Measurements from ENCODE around the gene CACNA2D4.

CACNA2D4 gene

DNA sequence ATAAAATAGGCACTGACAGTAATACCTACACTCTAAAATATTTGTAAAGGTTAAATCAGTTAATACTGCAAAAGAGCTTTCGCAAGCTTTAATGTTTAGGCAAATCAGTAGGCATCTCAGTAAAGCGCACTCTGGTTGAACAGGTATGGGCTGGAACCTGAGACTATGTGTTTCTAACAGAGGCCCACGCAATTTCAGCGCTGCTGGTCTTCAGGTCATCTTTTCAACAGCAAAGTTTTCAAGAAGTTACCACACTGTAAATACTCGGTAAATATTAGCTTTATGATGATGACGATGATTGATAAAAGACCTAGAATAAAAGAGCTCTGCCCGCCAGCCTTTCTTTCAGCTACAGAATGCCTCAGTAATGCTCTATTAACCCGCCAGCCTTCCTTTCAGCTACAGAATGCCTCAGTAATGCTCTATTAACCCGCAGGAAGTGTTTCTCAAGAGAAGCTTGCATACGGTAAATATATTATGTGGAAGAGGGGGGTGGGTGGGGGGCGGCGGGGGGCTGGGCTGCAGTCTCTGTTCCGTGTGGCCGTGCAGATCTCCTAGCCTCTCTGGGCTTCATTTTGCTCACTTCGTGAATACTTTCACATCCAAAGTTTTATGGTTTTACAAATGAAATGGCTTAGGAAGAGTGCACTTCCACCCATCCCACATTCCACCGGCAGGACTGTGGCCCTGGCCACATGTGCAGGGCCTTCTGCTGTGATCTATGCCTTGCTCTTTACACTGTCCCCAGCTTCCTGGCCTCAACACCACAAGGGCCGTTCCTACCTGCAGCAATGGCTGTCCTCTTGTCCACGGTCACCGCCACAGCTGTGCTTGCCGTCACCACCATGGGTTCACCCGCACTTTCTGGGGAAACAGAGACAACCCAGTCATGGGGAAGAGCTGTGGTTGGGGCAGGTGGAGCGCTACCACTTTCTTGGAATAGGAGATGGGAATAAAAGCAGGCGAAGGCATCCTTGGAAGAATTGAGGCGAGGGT lies 78.2 kb downstream of the CACNA2D4 start:
- WGBS = 87% methylated on average over 17 of the region's 24 CpGs
- H3K4me3 ChIP-seq (ENCODE audit: low read length) = no peak overlapping the region
- no peaks in the 10 kb centered on the region for H3K27me3 ChIP-seq (ENCODE audit: insufficient read depth, low read length)
- no peak overlapping the region for H3K27ac ChIP-seq (ENCODE audit: low read depth, low read length)
- no peaks in the 10 kb centered on the region for H3K36me3 ChIP-seq (ENCODE audit: insufficient read depth, low read length)
- no peaks in the 10 kb centered on the region for H3K9me3 ChIP-seq (ENCODE audit: insufficient read depth, low read depth, low read length)
- no peak overlapping the region for H3K9ac ChIP-seq (ENCODE audit: low read depth, low read length)
- peaks cover 17% of the 10 kb centered on the region for H3K4me1 ChIP-seq (ENCODE audit: insufficient read depth, low read length)

DNA sequence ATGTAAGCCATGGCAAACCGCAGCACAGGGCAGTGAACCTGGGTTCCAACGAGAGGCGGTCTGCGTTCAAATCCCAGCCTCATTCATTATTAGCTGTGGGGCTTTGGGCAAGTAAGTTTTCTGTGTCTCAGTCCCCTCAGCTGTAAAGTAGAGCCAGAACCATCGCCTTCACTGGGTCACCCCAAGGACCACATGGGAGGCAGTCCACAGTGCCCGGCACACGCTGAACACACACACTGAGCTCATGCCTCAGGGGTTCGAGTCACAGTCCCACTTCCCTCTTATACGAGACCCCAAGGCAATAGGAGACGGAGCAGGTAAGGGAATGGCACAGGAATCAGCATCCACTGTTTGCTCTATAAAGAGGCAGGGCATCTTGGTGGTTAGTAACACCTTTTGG lies 79.0 kb downstream of the CACNA2D4 start:
- 93% methylated on average over 10 of the region's 10 CpGs for whole genome bisulfite sequencing
- Histone ChIP-seq H3K27ac (ENCODE audit: low read depth, low read length) (no peak overlapping the region), H3K4me1 (ENCODE audit: insufficient read depth, low read length) (peaks cover 10% of the 10 kb centered on the region; the same call in 1 of the 2 replicates), H3K36me3 (ENCODE audit: insufficient read depth, low read length) (no peaks in the 10 kb centered on the region), H3K27me3 (ENCODE audit: insufficient read depth, low read length) (no peaks in the 10 kb centered on the region), H3K9me3 (ENCODE audit: insufficient read depth, low read depth, low read length) (no peaks in the 10 kb centered on the region), H3K4me3 (ENCODE audit: low read length) (no peak overlapping the region), H3K9ac (ENCODE audit: low read depth, low read length) (no peak overlapping the region)

DNA sequence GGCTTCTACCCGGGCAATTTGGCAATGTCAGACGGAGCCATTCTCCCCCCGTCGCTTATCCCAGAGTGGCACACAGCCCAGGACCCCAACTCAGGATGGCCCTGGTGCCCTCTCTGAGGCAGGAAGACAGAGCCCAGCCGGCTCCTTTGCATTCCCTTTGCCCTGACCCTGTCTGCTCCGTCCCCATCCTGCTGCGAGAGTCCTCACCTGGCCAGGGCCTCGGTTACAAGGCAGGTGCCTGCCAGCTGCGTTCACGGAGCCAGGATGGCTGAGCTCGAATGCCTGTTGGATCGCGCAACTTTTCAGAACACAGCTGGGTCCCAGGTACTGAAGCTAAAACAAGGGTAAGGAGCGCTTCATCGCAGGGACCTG lies 79.5 kb downstream of the CACNA2D4 start:
- no peak overlapping the region for H3K27ac ChIP-seq (ENCODE audit: low read depth, low read length)
- no peak overlapping the region for H3K4me3 ChIP-seq (ENCODE audit: low read length)
- no peaks in the 10 kb centered on the region for H3K36me3 ChIP-seq (ENCODE audit: insufficient read depth, low read length)
- peaks cover 6% of the 10 kb centered on the region; the same call in 1 of the 2 replicates for H3K4me1 ChIP-seq (ENCODE audit: insufficient read depth, low read length)
- 93% methylated on average over 15 of the region's 15 CpGs for WGBS
- H3K9me3 ChIP-seq (ENCODE audit: insufficient read depth, low read depth, low read length) = no peaks in the 10 kb centered on the region
- H3K27me3 ChIP-seq (ENCODE audit: insufficient read depth, low read length) = no peaks in the 10 kb centered on the region
- no peak overlapping the region for H3K9ac ChIP-seq (ENCODE audit: low read depth, low read length)

- no peak overlapping the region for H3K9ac ChIP-seq (ENCODE audit: low read depth, low read length)
- H3K27ac ChIP-seq (ENCODE audit: low read depth, low read length) = no peak overlapping the region
- H3K4me1 ChIP-seq (ENCODE audit: insufficient read depth, low read length) = peaks cover 2% of the 10 kb centered on the region; the same call in 1 of the 2 replicates
- H3K4me3 ChIP-seq (ENCODE audit: low read length) = no peak overlapping the region
- no peaks in the 10 kb centered on the region for H3K27me3 ChIP-seq (ENCODE audit: insufficient read depth, low read length)
- 92% methylated on average over 26 of the region's 26 CpGs for WGBS
- no peaks in the 10 kb centered on the region for H3K36me3 ChIP-seq (ENCODE audit: insufficient read depth, low read length)
- no peaks in the 10 kb centered on the region for H3K9me3 ChIP-seq (ENCODE audit: insufficient read depth, low read depth, low read length)
These were observed 80.1 kb downstream of the CACNA2D4 start for GRCh38 chr12:1838205-1838993.

DNA sequence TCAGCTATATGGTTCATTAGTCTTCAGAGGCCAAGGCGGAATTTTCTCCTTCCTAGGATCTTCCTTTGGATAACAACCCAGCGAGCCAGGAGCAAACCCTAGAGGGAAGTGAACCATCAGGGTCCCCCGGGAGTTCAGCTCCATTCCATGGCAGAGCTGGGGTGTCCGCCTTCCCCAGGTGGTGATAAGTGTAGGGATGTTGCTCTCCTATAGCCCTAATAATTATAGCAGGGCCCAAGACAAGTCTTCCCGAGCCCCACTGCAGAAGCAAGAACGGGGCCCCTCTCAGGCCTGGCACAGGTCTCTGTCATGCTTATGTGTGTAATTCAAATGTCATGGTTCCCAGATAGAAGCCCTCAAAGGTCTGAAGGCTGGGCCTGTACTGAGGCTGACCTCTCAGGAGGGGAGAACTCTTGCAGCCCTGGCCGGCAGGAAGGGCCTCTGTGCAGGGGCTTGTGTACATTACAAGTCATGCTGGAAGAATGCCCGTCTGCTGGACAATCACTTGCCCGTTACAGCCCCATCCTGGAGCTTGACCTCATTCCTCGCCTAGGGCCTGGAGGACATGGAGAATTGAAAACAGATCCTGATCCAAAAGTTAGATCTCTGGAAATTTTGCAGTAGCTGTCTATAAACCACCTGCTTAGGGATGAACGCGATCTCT lies 80.8 kb downstream of the CACNA2D4 start:
- H3K9ac ChIP-seq (ENCODE audit: low read depth, low read length) = no peak overlapping the region
- no peak overlapping the region for H3K4me3 ChIP-seq (ENCODE audit: low read length)
- 88% methylated on average over 11 of the region's 12 CpGs for WGBS
- H3K36me3 ChIP-seq (ENCODE audit: insufficient read depth, low read length) = no peaks in the 10 kb centered on the region
- no peaks in the 10 kb centered on the region for H3K27me3 ChIP-seq (ENCODE audit: insufficient read depth, low read length)
- H3K4me1 ChIP-seq (ENCODE audit: insufficient read depth, low read length) = peaks cover 2% of the 10 kb centered on the region; the same call in 1 of the 2 replicates
- no peak overlapping the region for H3K27ac ChIP-seq (ENCODE audit: low read depth, low read length)
- H3K9me3 ChIP-seq (ENCODE audit: insufficient read depth, low read depth, low read length) = no peaks in the 10 kb centered on the region

- 76% methylated on average over 22 of the region's 22 CpGs for WGBS
- H3K36me3 ChIP-seq (ENCODE audit: insufficient read depth, low read length) = no peaks in the 10 kb centered on the region
- H3K27ac ChIP-seq (ENCODE audit: low read depth, low read length) = no peak overlapping the region
- H3K9me3 ChIP-seq (ENCODE audit: insufficient read depth, low read depth, low read length) = no peaks in the 10 kb centered on the region
- peaks cover 2% of the 10 kb centered on the region; the same call in 1 of the 2 replicates for H3K4me1 ChIP-seq (ENCODE audit: insufficient read depth, low read length)
- H3K9ac ChIP-seq (ENCODE audit: low read depth, low read length) = no peak overlapping the region
- peaks cover 6% of the 10 kb centered on the region; the same call in 1 of the 2 replicates for H3K27me3 ChIP-seq (ENCODE audit: insufficient read depth, low read length)
- no peak overlapping the region for H3K4me3 ChIP-seq (ENCODE audit: low read length)
These were observed 81.5 kb downstream of the CACNA2D4 start for GRCh38 chr12:1836854-1837421.

- H3K4me1 ChIP-seq (ENCODE audit: insufficient read depth, low read length) = peaks cover 2% of the 10 kb centered on the region; the same call in 1 of the 2 replicates
- H3K27me3 ChIP-seq (ENCODE audit: insufficient read depth, low read length) = peaks cover 9% of the 10 kb centered on the region; the same call in 1 of the 2 replicates
- H3K9ac ChIP-seq (ENCODE audit: low read depth, low read length) = no peak overlapping the region
- H3K27ac ChIP-seq (ENCODE audit: low read depth, low read length) = no peak overlapping the region
- H3K36me3 ChIP-seq (ENCODE audit: insufficient read depth, low read length) = no peaks in the 10 kb centered on the region
- H3K4me3 ChIP-seq (ENCODE audit: low read length) = no peak overlapping the region
- H3K9me3 ChIP-seq (ENCODE audit: insufficient read depth, low read depth, low read length) = no peaks in the 10 kb centered on the region
- WGBS = 81% methylated on average over 7 of the region's 7 CpGs
These were observed 82.1 kb downstream of the CACNA2D4 start for GRCh38 chr12:1836241-1836803.

GRCh38 chr12:1835211-1836131 lies 83.0 kb downstream of the CACNA2D4 start:
- no peak overlapping the region for H3K9ac ChIP-seq (ENCODE audit: low read depth, low read length)
- no peaks in the 10 kb centered on the region for H3K36me3 ChIP-seq (ENCODE audit: insufficient read depth, low read length)
- H3K4me3 ChIP-seq (ENCODE audit: low read length) = no peak overlapping the region
- peaks cover 15% of the 10 kb centered on the region for H3K27me3 ChIP-seq (ENCODE audit: insufficient read depth, low read length)
- WGBS = 91% methylated on average over 22 of the region's 22 CpGs
- no peak overlapping the region for H3K27ac ChIP-seq (ENCODE audit: low read depth, low read length)
- H3K4me1 ChIP-seq (ENCODE audit: insufficient read depth, low read length) = peaks cover 2% of the 10 kb centered on the region; the same call in 1 of the 2 replicates
- H3K9me3 ChIP-seq (ENCODE audit: insufficient read depth, low read depth, low read length) = no peaks in the 10 kb centered on the region

DNA sequence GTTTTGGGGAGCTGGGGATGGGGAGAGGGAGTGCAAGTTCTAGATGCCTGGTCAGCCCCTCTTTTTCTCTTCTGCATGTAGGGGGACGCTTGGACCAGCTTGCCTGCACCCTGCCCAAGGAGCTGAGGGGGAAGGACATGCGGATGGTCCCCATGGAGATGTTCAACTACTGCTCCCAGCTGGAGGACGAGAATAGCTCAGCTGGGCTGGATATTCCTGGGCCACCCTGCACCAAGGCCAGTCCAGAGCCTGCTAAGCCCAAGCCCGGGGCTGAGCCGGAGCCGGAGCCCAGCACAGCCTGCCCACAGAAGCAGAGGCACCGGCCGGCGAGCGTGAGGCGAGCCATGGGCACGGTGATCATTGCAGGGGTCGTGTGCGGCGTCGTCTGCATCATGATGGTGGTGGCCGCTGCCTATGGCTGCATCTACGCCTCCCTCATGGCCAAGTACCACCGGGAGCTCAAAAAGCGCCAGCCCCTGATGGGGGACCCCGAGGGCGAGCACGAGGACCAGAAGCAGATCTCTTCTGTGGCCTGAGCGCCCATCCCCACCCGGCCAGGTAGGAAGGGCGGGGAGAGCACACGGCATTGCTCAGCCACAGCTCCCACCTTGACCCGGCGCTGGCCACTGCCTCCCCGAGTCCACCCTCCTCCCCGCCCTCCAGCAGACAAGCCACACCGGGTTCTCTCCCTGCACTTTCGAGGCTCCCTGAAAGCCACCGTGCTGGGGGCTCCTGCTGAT lies 84.1 kb downstream of the CACNA2D4 start:
- WGBS = 91% methylated on average over 34 of the region's 34 CpGs
- no peak overlapping the region for H3K27ac ChIP-seq (ENCODE audit: low read depth, low read length)
- no peaks in the 10 kb centered on the region for H3K9me3 ChIP-seq (ENCODE audit: insufficient read depth, low read depth, low read length)
- H3K27me3 ChIP-seq (ENCODE audit: insufficient read depth, low read length) = peaks cover 20% of the 10 kb centered on the region
- no peaks in the 10 kb centered on the region for H3K36me3 ChIP-seq (ENCODE audit: insufficient read depth, low read length)
- H3K9ac ChIP-seq (ENCODE audit: low read depth, low read length) = no peak overlapping the region
- H3K4me3 ChIP-seq (ENCODE audit: low read length) = no peak overlapping the region
- H3K4me1 ChIP-seq (ENCODE audit: insufficient read depth, low read length) = peaks cover 2% of the 10 kb centered on the region; the same call in 1 of the 2 replicates
